Subcutaneous abdominal adipose tissue (tissue), 5 donors: ENCODE measurements around the gene DHFR.

Experiments
- H3K27ac ChIP-seq: one replicate; pipeline ENCODE4 v1.7.0; 2013; ENCODE audit warnings: low read depth, mild to moderate bottlenecking, inconsistent platforms, low read length, moderate library complexity
- H3K27me3 ChIP-seq, 5 donors: one replicate each; pipeline ENCODE4 v1.7.0; 2013; ENCODE audit warnings: low read length in 5 of 5, inconsistent platforms in 1 of 5; ENCODE audit not compliant: control insufficient read depth in 5 of 5, insufficient read depth in 4 of 5
- H3K36me3 ChIP-seq, 5 donors: one replicate each; pipeline ENCODE4 v1.7.0; 2013; ENCODE audit warnings: low read length in 5 of 5; ENCODE audit not compliant: control insufficient read depth in 5 of 5, insufficient read depth in 5 of 5
- H3K4me1 ChIP-seq, 5 donors: one replicate each; pipeline ENCODE4 v1.7.0; 2013; ENCODE audit warnings: low read length in 5 of 5, mild to moderate bottlenecking in 3 of 5, moderate library complexity in 1 of 5; ENCODE audit not compliant: control insufficient read depth in 5 of 5, insufficient read depth in 5 of 5
- H3K4me3 ChIP-seq, 5 donors: one replicate each; pipeline ENCODE4 v1.7.0; 2013; ENCODE audit warnings: low read length in 5 of 5, low read depth in 1 of 5
- H3K9ac ChIP-seq, 5 donors: one replicate each; pipeline ENCODE4 v1.7.0; 2013; ENCODE audit warnings: low read length in 5 of 5, mild to moderate bottlenecking in 4 of 5, moderate library complexity in 3 of 5
- H3K9me3 ChIP-seq, 5 donors: one replicate each; pipeline ENCODE4 v1.7.0; 2013; ENCODE audit warnings: low read length in 5 of 5; ENCODE audit not compliant: control insufficient read depth in 5 of 5
- donor health status: healthy.
- donor health status: healthy.
- donor health status: healthy.
- donor health status: healthy.
- donor health status: healthy.

Gene DHFR

GRCh38 chr5:80654391-80655230, at the start of gene DHFR, which contains the start of gene MSH3:
DHFR (minus strand) TSS chr5:80654983; CDS start chr5:80654489, 494 bp downstream.
MSH3 (plus strand) TSS chr5:80654652; CDS start chr5:80654728, 76 bp downstream.
- H3K9ac ChIP-seq = peak within 1 kb of the TSS; percentile 30 to 87 (median 81)
- H3K4me3 ChIP-seq = peak within 1 kb of the TSS; percentile 71 to 91 (median 91)
- peaks cover 0 to 43% (median 24%) of the 10 kb centered on the region in 5 donors for H3K4me1 ChIP-seq
- H3K36me3 ChIP-seq = peaks cover 0 to 15% (median 7%) of the 10 kb centered on the region in 5 donors
- H3K9me3 ChIP-seq = no peaks in the 10 kb centered on the region
- H3K27me3 ChIP-seq = no peaks in the 10 kb centered on the region
- H3K27ac ChIP-seq = peak within 1 kb of the TSS; percentile 80

- Histone ChIP-seq H3K4me1 (peaks cover 0 to 7% (median 0%) of the 10 kb centered on the region in 5 donors), H3K36me3 (peaks cover 7 to 37% (median 14%) of the 10 kb centered on the region in 5 donors), H3K4me3 (no peak overlapping the region), H3K9ac (no peak overlapping the region), H3K27ac (no peak overlapping the region), H3K27me3 (no peaks in the 10 kb centered on the region), H3K9me3 (no peaks in the 10 kb centered on the region)
These were observed 49.4 kb upstream of the DHFR start for GRCh38 chr5:80704221-80704620.

- H3K36me3 ChIP-seq = peaks cover 7 to 34% (median 14%) of the 10 kb centered on the region in 5 donors
These were observed 49.0 kb upstream of the DHFR start for GRCh38 chr5:80703747-80704146.

GRCh38 chr5:80703291-80703690, 48.5 kb upstream of the DHFR start:
- no peak overlapping the region for H3K27ac ChIP-seq
- no peaks in the 10 kb centered on the region for H3K9me3 ChIP-seq

More at GRCh38 chr5:80703747-80704146, 49.0 kb upstream of the DHFR start:
- H3K4me3 ChIP-seq = no peak overlapping the region
- H3K27me3 ChIP-seq = no peaks in the 10 kb centered on the region
- peaks cover 0 to 7% (median 0%) of the 10 kb centered on the region in 5 donors for H3K4me1 ChIP-seq
- no peak overlapping the region for H3K9ac ChIP-seq
- H3K9me3 ChIP-seq = no peaks in the 10 kb centered on the region
- H3K27ac ChIP-seq = no peak overlapping the region

GRCh38 chr5:80701597-80701996, 46.8 kb upstream of the DHFR start:
- no peak overlapping the region for H3K4me3 ChIP-seq

More at GRCh38 chr5:80703291-80703690, 48.5 kb upstream of the DHFR start:
- H3K36me3 ChIP-seq = peaks cover 7 to 30% (median 14%) of the 10 kb centered on the region in 5 donors
- H3K4me3 ChIP-seq = no peak overlapping the region
- H3K27me3 ChIP-seq = no peaks in the 10 kb centered on the region
- H3K4me1 ChIP-seq = peaks cover 0 to 7% (median 0%) of the 10 kb centered on the region in 5 donors
- H3K9ac ChIP-seq = no peak overlapping the region

GRCh38 chr5:80698369-80698768, 43.6 kb upstream of the DHFR start:
- Histone ChIP-seq H3K27me3 (no peaks in the 10 kb centered on the region), H3K36me3 (peaks cover 9 to 29% (median 12%) of the 10 kb centered on the region in 5 donors), H3K4me1 (peaks cover 0 to under 1% (median 0%) of the 10 kb centered on the region in 5 donors), H3K9me3 (no peaks in the 10 kb centered on the region), H3K27ac (no peak overlapping the region), H3K4me3 (no peak overlapping the region), H3K9ac (no peak overlapping the region)

More at GRCh38 chr5:80701597-80701996, 46.8 kb upstream of the DHFR start:
- Histone ChIP-seq H3K27me3 (no peaks in the 10 kb centered on the region), H3K4me1 (peaks cover 0 to 7% (median 0%) of the 10 kb centered on the region in 5 donors), H3K9ac (no peak overlapping the region), H3K36me3 (peaks cover 9 to 37% (median 14%) of the 10 kb centered on the region in 5 donors), H3K27ac (no peak overlapping the region), H3K9me3 (no peaks in the 10 kb centered on the region)

GRCh38 chr5:80697100-80697499, 42.3 kb upstream of the DHFR start:
- H3K9me3 ChIP-seq = no peaks in the 10 kb centered on the region
- H3K4me3 ChIP-seq = no peak overlapping the region
- no peak overlapping the region for H3K9ac ChIP-seq
- H3K36me3 ChIP-seq = peaks cover 6 to 26% (median 11%) of the 10 kb centered on the region in 5 donors
- H3K27ac ChIP-seq = no peak overlapping the region
- no peaks in the 10 kb centered on the region for H3K27me3 ChIP-seq
- no peaks in the 10 kb centered on the region for H3K4me1 ChIP-seq

GRCh38 chr5:80696450-80696849, 41.7 kb upstream of the DHFR start:
- no peaks in the 10 kb centered on the region for H3K27me3 ChIP-seq
- H3K9ac ChIP-seq = no peak overlapping the region
- no peaks in the 10 kb centered on the region for H3K4me1 ChIP-seq
- no peak overlapping the region for H3K27ac ChIP-seq
- no peak overlapping the region for H3K4me3 ChIP-seq
- no peaks in the 10 kb centered on the region for H3K9me3 ChIP-seq
- peaks cover 5 to 25% (median 9%) of the 10 kb centered on the region in 5 donors for H3K36me3 ChIP-seq

- Histone ChIP-seq H3K27ac (no peak overlapping the region), H3K36me3 (peaks cover 2 to 21% (median 9%) of the 10 kb centered on the region in 5 donors), H3K4me1 (no peaks in the 10 kb centered on the region), H3K4me3 (no peak overlapping the region), H3K9ac (no peak overlapping the region), H3K27me3 (no peaks in the 10 kb centered on the region), H3K9me3 (no peaks in the 10 kb centered on the region)
These were observed 40.9 kb upstream of the DHFR start for GRCh38 chr5:80695666-80696065.

- Histone ChIP-seq H3K27ac (no peak overlapping the region), H3K36me3 (peaks cover 0 to 16% (median 3%) of the 10 kb centered on the region in 5 donors), H3K9me3 (no peaks in the 10 kb centered on the region), H3K9ac (no peak overlapping the region), H3K4me1 (peaks cover 0 to 3% (median 0%) of the 10 kb centered on the region in 5 donors), H3K4me3 (no peak overlapping the region), H3K27me3 (no peaks in the 10 kb centered on the region)
These were observed 34.8 kb upstream of the DHFR start for GRCh38 chr5:80689627-80690026.
